ENCODE measurements around the gene TIMM29.

Gene TIMM29

DNA sequence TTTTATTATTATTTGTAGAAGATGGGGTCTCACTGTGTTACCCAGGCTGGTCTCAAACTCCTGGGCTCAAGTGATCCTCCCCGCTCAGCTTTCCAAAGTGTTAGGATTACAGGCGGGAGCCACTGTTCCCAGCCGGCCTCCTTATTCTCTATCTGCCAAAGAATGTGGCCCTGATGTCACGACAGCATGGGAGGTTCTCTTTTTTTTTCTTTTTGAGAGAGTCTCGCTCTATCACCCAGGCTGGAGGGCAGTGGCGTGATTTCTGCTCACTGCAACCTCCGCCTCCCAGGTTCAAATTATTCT lies 33.7 kb upstream of the TIMM29 start:
- Histone ChIP-seq H3K27me3 (ENCODE audit: control insufficient read depth, insufficient read depth, low read length) (no peaks in the 10 kb centered on the region), H3K9me3 (ENCODE audit: control insufficient read depth, low read depth, low read length) (no peaks in the 10 kb centered on the region), H3K4me1 (ENCODE audit: control insufficient read depth, low read depth, low read length) (peaks cover 28% of the 10 kb centered on the region), H3K9ac (ENCODE audit: low read length) (no peak overlapping the region), H3K27ac (ENCODE audit: low read length) (no peak overlapping the region), H3K4me3 (ENCODE audit: low read length) (no peak overlapping the region), H3K36me3 (ENCODE audit: control insufficient read depth, low read depth, low read length) (no peaks in the 10 kb centered on the region)

GRCh38 chr19:10895363-10895762 lies 33.2 kb upstream of the TIMM29 start:
- H3K36me3 ChIP-seq (ENCODE audit: control insufficient read depth, low read depth, low read length): no peaks in the 10 kb centered on the region
- H3K4me3 ChIP-seq (ENCODE audit: low read length): no peak overlapping the region
- no peak overlapping the region for H3K27ac ChIP-seq (ENCODE audit: low read length)
- H3K27me3 ChIP-seq (ENCODE audit: control insufficient read depth, insufficient read depth, low read length): no peaks in the 10 kb centered on the region
- no peak overlapping the region for H3K9ac ChIP-seq (ENCODE audit: low read length)
- H3K4me1 ChIP-seq (ENCODE audit: control insufficient read depth, low read depth, low read length): peaks cover 28% of the 10 kb centered on the region
- H3K9me3 ChIP-seq (ENCODE audit: control insufficient read depth, low read depth, low read length): no peaks in the 10 kb centered on the region

- H3K27ac ChIP-seq (ENCODE audit: low read length): no peak overlapping the region
- H3K9ac ChIP-seq (ENCODE audit: low read length): no peak overlapping the region
- no peaks in the 10 kb centered on the region for H3K36me3 ChIP-seq (ENCODE audit: control insufficient read depth, low read depth, low read length)
- no peak overlapping the region for H3K4me3 ChIP-seq (ENCODE audit: low read length)
- peaks cover 26% of the 10 kb centered on the region for H3K4me1 ChIP-seq (ENCODE audit: control insufficient read depth, low read depth, low read length)
- no peaks in the 10 kb centered on the region for H3K27me3 ChIP-seq (ENCODE audit: control insufficient read depth, insufficient read depth, low read length)
- no peaks in the 10 kb centered on the region for H3K9me3 ChIP-seq (ENCODE audit: control insufficient read depth, low read depth, low read length)
These were observed 32.7 kb upstream of the TIMM29 start for GRCh38 chr19:10895920-10896319.

DNA sequence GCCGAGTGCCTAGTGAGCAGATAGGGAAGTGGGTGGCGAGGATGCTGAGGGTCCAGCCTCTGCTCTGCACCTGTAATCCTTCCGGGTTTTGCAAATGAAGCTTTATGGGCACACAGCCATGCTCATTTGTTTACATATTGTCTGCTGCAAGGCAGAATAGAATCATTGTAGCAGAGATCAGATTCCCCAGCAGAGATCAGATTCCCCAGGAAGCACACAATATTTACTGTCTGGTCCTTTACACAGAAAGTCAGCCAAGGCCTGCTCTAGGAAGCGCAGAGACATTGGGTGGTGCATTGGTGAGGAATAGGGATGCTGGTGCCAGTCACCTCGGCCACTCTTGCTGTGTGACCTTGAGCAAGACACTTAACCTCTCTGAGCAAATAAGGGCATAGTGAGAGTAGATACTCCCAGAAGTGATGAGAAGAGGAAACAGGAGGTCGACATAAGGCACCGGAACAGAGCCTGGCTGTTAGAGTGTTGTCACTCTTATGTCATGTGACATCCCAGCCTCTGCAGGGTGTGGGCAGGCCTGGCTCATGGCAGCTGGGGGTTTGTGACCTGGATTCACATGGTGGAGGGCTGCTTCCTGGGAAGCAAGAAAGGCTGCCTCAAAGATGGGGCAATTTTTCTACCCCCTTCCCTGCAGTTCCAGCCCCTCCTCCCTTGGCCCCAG lies 31.6 kb upstream of the TIMM29 start:
- H3K9ac ChIP-seq (ENCODE audit: low read length): no peak overlapping the region

GRCh38 chr19:10898633-10899032 lies 30.0 kb upstream of the TIMM29 start:
- Histone ChIP-seq H3K27me3 (ENCODE audit: control insufficient read depth, insufficient read depth, low read length) (no peaks in the 10 kb centered on the region), H3K27ac (ENCODE audit: low read length) (no peak overlapping the region), H3K9ac (ENCODE audit: low read length) (no peak overlapping the region), H3K4me3 (ENCODE audit: low read length) (no peak overlapping the region), H3K36me3 (ENCODE audit: control insufficient read depth, low read depth, low read length) (no peaks in the 10 kb centered on the region), H3K9me3 (ENCODE audit: control insufficient read depth, low read depth, low read length) (no peaks in the 10 kb centered on the region), H3K4me1 (ENCODE audit: control insufficient read depth, low read depth, low read length) (peaks cover 10% of the 10 kb centered on the region)

More for the DNA sequence above, 31.6 kb upstream of the TIMM29 start:
- H3K4me1 ChIP-seq (ENCODE audit: control insufficient read depth, low read depth, low read length): peaks cover 15% of the 10 kb centered on the region
- no peak overlapping the region for H3K27ac ChIP-seq (ENCODE audit: low read length)
- H3K4me3 ChIP-seq (ENCODE audit: low read length): no peak overlapping the region
- H3K36me3 ChIP-seq (ENCODE audit: control insufficient read depth, low read depth, low read length): no peaks in the 10 kb centered on the region
- no peaks in the 10 kb centered on the region for H3K27me3 ChIP-seq (ENCODE audit: control insufficient read depth, insufficient read depth, low read length)
- no peaks in the 10 kb centered on the region for H3K9me3 ChIP-seq (ENCODE audit: control insufficient read depth, low read depth, low read length)

- Histone ChIP-seq H3K9ac (ENCODE audit: low read length) (no peak overlapping the region), H3K36me3 (ENCODE audit: control insufficient read depth, low read depth, low read length) (no peaks in the 10 kb centered on the region), H3K27me3 (ENCODE audit: control insufficient read depth, insufficient read depth, low read length) (no peaks in the 10 kb centered on the region), H3K4me1 (ENCODE audit: control insufficient read depth, low read depth, low read length) (peaks cover 4% of the 10 kb centered on the region), H3K27ac (ENCODE audit: low read length) (no peak overlapping the region), H3K9me3 (ENCODE audit: control insufficient read depth, low read depth, low read length) (no peaks in the 10 kb centered on the region), H3K4me3 (ENCODE audit: low read length) (no peak overlapping the region)
These were observed 29.4 kb upstream of the TIMM29 start for GRCh38 chr19:10899151-10899653.

DNA sequence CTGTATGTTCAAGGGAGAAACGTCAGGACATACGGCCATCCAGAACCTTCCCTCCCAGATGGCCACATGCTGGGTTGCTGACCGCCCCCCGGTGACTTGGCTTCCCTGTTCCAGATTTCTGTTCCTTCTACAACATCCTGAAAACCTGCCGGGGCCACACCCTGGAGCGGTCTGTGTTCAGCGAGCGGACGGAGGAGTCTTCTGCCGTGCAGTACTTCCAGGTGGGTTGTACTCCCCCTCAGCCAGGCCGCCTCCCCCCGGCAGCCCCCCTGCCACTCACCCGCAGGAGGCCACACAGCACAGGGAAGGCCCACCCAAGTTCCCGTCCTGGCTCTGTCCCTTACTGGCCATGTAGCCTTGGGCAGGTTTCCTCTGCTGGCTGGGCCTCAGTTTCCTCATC lies 20.7 kb upstream of the TIMM29 start:
- no peak overlapping the region for H3K27ac ChIP-seq (ENCODE audit: low read length)
- H3K4me3 ChIP-seq (ENCODE audit: low read length): no peak overlapping the region
- no peaks in the 10 kb centered on the region for H3K4me1 ChIP-seq (ENCODE audit: control insufficient read depth, low read depth, low read length)
- no peak overlapping the region for H3K9ac ChIP-seq (ENCODE audit: low read length)
- H3K9me3 ChIP-seq (ENCODE audit: control insufficient read depth, low read depth, low read length): no peaks in the 10 kb centered on the region
- peaks cover 39% of the 10 kb centered on the region for H3K36me3 ChIP-seq (ENCODE audit: control insufficient read depth, low read depth, low read length)
- H3K27me3 ChIP-seq (ENCODE audit: control insufficient read depth, insufficient read depth, low read length): no peaks in the 10 kb centered on the region

DNA sequence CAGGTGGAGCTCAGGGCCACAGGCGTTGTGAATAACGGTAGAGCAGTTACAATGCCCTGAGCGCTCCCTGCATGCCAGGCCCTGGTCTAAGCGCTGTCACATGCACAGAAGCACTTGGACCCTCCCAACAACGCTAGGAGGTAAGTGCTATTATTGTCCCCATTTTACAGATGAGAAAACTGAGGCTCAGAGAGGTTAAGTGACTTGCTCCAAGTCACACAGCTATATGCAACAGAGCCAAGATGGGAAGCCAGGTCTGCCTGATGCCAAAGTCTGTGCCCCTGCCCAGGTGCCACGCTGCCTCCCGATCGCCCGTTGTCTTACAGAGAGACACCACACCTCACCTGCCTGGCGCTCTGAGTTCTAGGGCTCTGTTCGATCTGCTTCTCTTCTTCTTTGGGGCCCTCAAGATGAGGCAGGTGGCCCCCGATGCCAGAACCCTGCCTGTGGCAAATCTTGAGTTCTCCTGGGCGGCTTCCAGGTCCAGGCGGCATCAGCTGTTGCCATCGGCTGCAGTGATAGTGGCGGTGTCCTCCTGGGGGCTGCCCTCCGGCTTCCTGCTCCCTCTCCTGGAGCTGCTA lies 20.1 kb upstream of the TIMM29 start:
- no peak overlapping the region for H3K27ac ChIP-seq (ENCODE audit: low read length)
- no peaks in the 10 kb centered on the region for H3K27me3 ChIP-seq (ENCODE audit: control insufficient read depth, insufficient read depth, low read length)
- H3K9ac ChIP-seq (ENCODE audit: low read length): no peak overlapping the region
- H3K4me1 ChIP-seq (ENCODE audit: control insufficient read depth, low read depth, low read length): no peaks in the 10 kb centered on the region
- H3K4me3 ChIP-seq (ENCODE audit: low read length): no peak overlapping the region
- peaks cover 39% of the 10 kb centered on the region for H3K36me3 ChIP-seq (ENCODE audit: control insufficient read depth, low read depth, low read length)
- no peaks in the 10 kb centered on the region for H3K9me3 ChIP-seq (ENCODE audit: control insufficient read depth, low read depth, low read length)

GRCh38 chr19:10911579-10912363 lies 16.8 kb upstream of the TIMM29 start:
- H3K4me3 ChIP-seq (ENCODE audit: low read length): no peak overlapping the region
- no peak overlapping the region for H3K9ac ChIP-seq (ENCODE audit: low read length)
- H3K9me3 ChIP-seq (ENCODE audit: control insufficient read depth, low read depth, low read length): no peaks in the 10 kb centered on the region
- H3K36me3 ChIP-seq (ENCODE audit: control insufficient read depth, low read depth, low read length): peaks cover 39% of the 10 kb centered on the region
- H3K27me3 ChIP-seq (ENCODE audit: control insufficient read depth, insufficient read depth, low read length): no peaks in the 10 kb centered on the region
- no peaks in the 10 kb centered on the region for H3K4me1 ChIP-seq (ENCODE audit: control insufficient read depth, low read depth, low read length)
- no peak overlapping the region for H3K27ac ChIP-seq (ENCODE audit: low read length)

DNA sequence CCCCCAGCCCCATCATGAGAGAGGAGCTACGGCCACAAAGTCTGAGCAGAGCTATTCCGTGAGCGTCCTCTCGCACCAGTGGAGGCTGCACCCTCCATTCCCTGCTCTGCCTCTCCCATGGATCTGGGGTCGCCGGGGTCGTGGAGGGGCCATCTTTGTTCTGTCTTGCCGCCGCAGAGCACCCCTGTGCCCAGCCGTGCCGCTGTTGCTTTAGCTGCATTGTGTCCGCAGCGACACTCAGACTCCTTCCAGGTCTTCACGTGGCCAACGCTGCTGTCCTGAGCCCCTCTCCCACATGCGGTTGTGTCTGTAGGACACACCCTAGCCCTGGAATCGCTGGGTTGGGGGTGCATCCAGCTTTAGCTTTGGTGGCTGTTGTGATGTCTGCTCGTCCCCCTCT lies 16.0 kb upstream of the TIMM29 start:
- Histone ChIP-seq H3K9me3 (ENCODE audit: control insufficient read depth, low read depth, low read length) (no peaks in the 10 kb centered on the region), H3K4me3 (ENCODE audit: low read length) (no peak overlapping the region), H3K9ac (ENCODE audit: low read length) (no peak overlapping the region), H3K36me3 (ENCODE audit: control insufficient read depth, low read depth, low read length) (peaks cover 34% of the 10 kb centered on the region), H3K4me1 (ENCODE audit: control insufficient read depth, low read depth, low read length) (no peaks in the 10 kb centered on the region), H3K27ac (ENCODE audit: low read length) (no peak overlapping the region), H3K27me3 (ENCODE audit: control insufficient read depth, insufficient read depth, low read length) (no peaks in the 10 kb centered on the region)

- Histone ChIP-seq H3K9me3 (ENCODE audit: control insufficient read depth, low read depth, low read length) (no peaks in the 10 kb centered on the region), H3K9ac (ENCODE audit: low read length) (no peak overlapping the region), H3K36me3 (ENCODE audit: control insufficient read depth, low read depth, low read length) (peaks cover 26% of the 10 kb centered on the region), H3K27me3 (ENCODE audit: control insufficient read depth, insufficient read depth, low read length) (no peaks in the 10 kb centered on the region), H3K4me3 (ENCODE audit: low read length) (no peak overlapping the region), H3K4me1 (ENCODE audit: control insufficient read depth, low read depth, low read length) (no peaks in the 10 kb centered on the region), H3K27ac (ENCODE audit: low read length) (no peak overlapping the region)
These were observed 14.8 kb upstream of the TIMM29 start for GRCh38 chr19:10913716-10914340.

Data from iPS-18a (cell line).